Suprapubic skin (tissue), 4 donors: Measurements from ENCODE around the gene CRK. TPM values are rescaled to one million over a fixed set of nuclear protein-coding genes. Genes with fewer than 3 reads are reported as not detected.
"Not testable (repeated sequence)": the region's sequence is repeated elsewhere in the genome, so short reads cannot be mapped to it uniquely, and the experiment has no call there.

Experiments
- DNase-seq, 2 donors: peaks; one replicate each; pipeline ENCODE4 v3.0.0-alpha.2; 2019; ENCODE audit warnings: low spot score in 2 of 2
- H3K27ac ChIP-seq: fragments of 200-600 bp; sonication (generic); one replicate; pipeline ENCODE4 v1.5.1; 2019
- H3K27me3 ChIP-seq: fragments of 200-600 bp; sonication (generic); one replicate; pipeline ENCODE4 v1.5.1; 2019
- H3K36me3 ChIP-seq: fragments of 200-600 bp; sonication (generic); one replicate; pipeline ENCODE4 v1.5.1; 2019
- H3K4me1 ChIP-seq: fragments of 200-600 bp; sonication (generic); one replicate; pipeline ENCODE4 v1.5.1; 2019
- H3K4me3 ChIP-seq: fragments of 200-600 bp; sonication (generic); one replicate; pipeline ENCODE4 v1.5.1; 2019; ENCODE audit warnings: mild to moderate bottlenecking
- H3K9me3 ChIP-seq: fragments of 200-600 bp; sonication (generic); one replicate; pipeline ENCODE4 v1.5.1; 2019
- CTCF ChIP-seq, 2 donors: fragments of 200-600 bp in 1 of 2; fragments of 450-650 bp in 1 of 2; sonication (generic) in 1 of 2; IDR thresholded peaks; one replicate each; pipeline ENCODE4 v1.5.1; 2016 to 2019; ENCODE audit warnings: antibody characterized with exemption in 2 of 2, mild to moderate bottlenecking in 1 of 2, moderate library complexity in 1 of 2
- EP300 ChIP-seq: sonication (generic); formaldehyde crosslinking; IDR thresholded peaks from one replicate; pipeline ENCODE4 v1.6.1; 2017; ENCODE audit warnings: antibody characterized with exemption
- POLR2A ChIP-seq, 2 donors: fragments of 450-650 bp; IDR thresholded peaks; one replicate each; pipeline ENCODE4 v1.6.1; 2017; ENCODE audit warnings: antibody characterized with exemption in 2 of 2, mild to moderate bottlenecking in 2 of 2, moderate library complexity in 2 of 2
- POLR2AphosphoS5 ChIP-seq, 3 donors: sonication (generic); formaldehyde crosslinking; IDR thresholded peaks; one replicate each; pipeline ENCODE4 v1.6.1; 2017; ENCODE audit warnings: antibody characterized with exemption in 3 of 3
- WGBS: methylation state at CpG from one replicate; pipeline ENCODE4 v1.1.5; 2018; 5-methylcytosine and 5-hydroxymethylcytosine counted together
- total RNA-seq, 4 donors: library from RNA; depleted of rRNA; stranded (reverse); fragments of >200 nt; gene quantifications; one replicate each; pipeline ENCODE4 v1.1.0, GENCODE V29; 2016

Gene CRK
- total RNA-seq, 4 donors from 2014 or later = 38.9 to 53.7 (median 49.0) TPM

- no peak for DNase-seq
- H3K27me3 ChIP-seq = no peaks in the 10 kb centered on the region
- no peaks in the 10 kb centered on the region for H3K9me3 ChIP-seq
- no peak overlapping the region for H3K4me3 ChIP-seq
- TF ChIP-seq CTCF (IDR thresholded peaks at IDR 0.05) (no peak), POLR2AphosphoS5 (IDR thresholded peaks at IDR 0.05) (no peak), EP300 (no peak), POLR2A (IDR thresholded peaks at IDR 0.05) (no peak)
- H3K27ac ChIP-seq = no peak overlapping the region
- peaks cover 35% of the 10 kb centered on the region for H3K36me3 ChIP-seq
- 79% methylated on average over 33 of the region's 33 CpGs for WGBS
- H3K4me1 ChIP-seq = peaks cover 30% of the 10 kb centered on the region
Measured at GRCh38 chr17:1462164-1463112, 6.4 kb upstream of the CRK start.

GRCh38 chr17:1461198-1461944 is 5.3 kb upstream of the CRK start:
- WGBS = 90% methylated on average over 18 of the region's 18 CpGs
- TF ChIP-seq POLR2A (IDR thresholded peaks at IDR 0.05) (no peak), CTCF (IDR thresholded peaks at IDR 0.05) (no peak), POLR2AphosphoS5 (IDR thresholded peaks at IDR 0.05) (no peak), EP300 (no peak)
- H3K4me1 ChIP-seq = peaks cover 36% of the 10 kb centered on the region
- no peak overlapping the region for H3K4me3 ChIP-seq
- DNase-seq = no peak
- no peaks in the 10 kb centered on the region for H3K9me3 ChIP-seq
- H3K27me3 ChIP-seq = no peaks in the 10 kb centered on the region
- no peak overlapping the region for H3K27ac ChIP-seq
- peaks cover 24% of the 10 kb centered on the region for H3K36me3 ChIP-seq

- Histone ChIP-seq H3K4me3 (no peak overlapping the region), H3K27me3 (no peaks in the 10 kb centered on the region), H3K4me1 (peaks cover 36% of the 10 kb centered on the region), H3K36me3 (peaks cover 12% of the 10 kb centered on the region), H3K9me3 (no peaks in the 10 kb centered on the region), H3K27ac (peak overlapping the region; percentile 16)
- WGBS = 9% methylated on average over 6 of the region's 6 CpGs
- DNase-seq = peak in 1 of 2 donors; percentile 76
- no peak for TF ChIP-seq POLR2A (IDR thresholded peaks at IDR 0.05)
- no peak for TF ChIP-seq CTCF (IDR thresholded peaks at IDR 0.05)
- no peak for TF ChIP-seq POLR2AphosphoS5 (IDR thresholded peaks at IDR 0.05)
- TF ChIP-seq EP300 = no peak
Measured at GRCh38 chr17:1460233-1460632, 4.2 kb upstream of the CRK start.

GRCh38 chr17:1455291-1455796 is 688 bp downstream of the CRK start:
- Histone ChIP-seq H3K4me1 (peaks cover 46% of the 10 kb centered on the region), H3K36me3 (peaks cover 8% of the 10 kb centered on the region), H3K27ac (peak overlapping the region; percentile 99), H3K27me3 (no peaks in the 10 kb centered on the region), H3K4me3 (peak overlapping the region; percentile 100), H3K9me3 (no peaks in the 10 kb centered on the region)
- under 1% methylated on average over 12 of the region's 31 CpGs for WGBS
- DNase-seq = peak; percentile 87
- TF ChIP-seq CTCF (IDR thresholded peaks at IDR 0.05) (peak; percentile 45 to 47), EP300 (no peak)

- no peak for DNase-seq
- H3K4me1 ChIP-seq = peaks cover 44% of the 10 kb centered on the region
- peak overlapping the region; percentile 99 for H3K27ac ChIP-seq
- H3K27me3 ChIP-seq = no peaks in the 10 kb centered on the region
- no peaks in the 10 kb centered on the region for H3K9me3 ChIP-seq
- peaks cover 8% of the 10 kb centered on the region for H3K36me3 ChIP-seq
- 34% methylated on average over 9 of the region's 9 CpGs for WGBS
- TF ChIP-seq EP300 (no peak), POLR2A (IDR thresholded peaks at IDR 0.05) (no peak), CTCF (IDR thresholded peaks at IDR 0.05) (no peak), POLR2AphosphoS5 (IDR thresholded peaks at IDR 0.05) (no peak)
- peak overlapping the region; percentile 100 for H3K4me3 ChIP-seq
Measured at GRCh38 chr17:1454541-1454940, 1.5 kb downstream of the CRK start.

- not testable (repeated sequence) for H3K27me3 ChIP-seq, H3K4me3 ChIP-seq, DNase-seq, H3K9me3 ChIP-seq, H3K36me3 ChIP-seq
- 97% methylated on average over 11 of the region's 11 CpGs for WGBS
- Histone ChIP-seq H3K4me1 (peaks cover 45% of the 10 kb centered on the region), H3K27ac (peak overlapping the region; percentile 99)
Measured at GRCh38 chr17:1453694-1454093, 2.3 kb downstream of the CRK start.
